Gastroesophageal sphincter (tissue), 3 donors: ENCODE measurements around the gene CAMKMT.

ENCODE experiments used
- CTCF ChIP-seq, 4 experiments: fragments of 200-600 bp in 2 of 4; fragments of 450-650 bp in 2 of 4; sonication (generic) in 1 of 4; IDR thresholded peaks; one replicate each; pipeline ENCODE4 v1.5.1; 2017 to 2019; ENCODE audit warnings: antibody characterized with exemption in 4 of 4, mild to moderate bottlenecking in 2 of 4, moderate library complexity in 2 of 4
- EP300 ChIP-seq: sonication (generic); formaldehyde crosslinking; IDR thresholded peaks from one replicate; pipeline ENCODE4 v1.6.1; 2017; ENCODE audit warnings: antibody characterized with exemption, mild to moderate bottlenecking
- POLR2A ChIP-seq, 2 donors: fragments of 450-650 bp; IDR thresholded peaks; one replicate each; pipeline ENCODE4 v1.6.1; 2017; ENCODE audit warnings: antibody characterized with exemption in 2 of 2, mild to moderate bottlenecking in 2 of 2, moderate library complexity in 1 of 2
- POLR2AphosphoS5 ChIP-seq: sonication (generic); formaldehyde crosslinking; IDR thresholded peaks from one replicate; pipeline ENCODE4 v1.6.1; 2017; ENCODE audit warnings: antibody characterized with exemption

- TF ChIP-seq CTCF (IDR thresholded peaks at IDR 0.05) (no peak), POLR2A (IDR thresholded peaks at IDR 0.05) (no peak), POLR2AphosphoS5 (no peak), EP300 (no peak)
These were observed 217.5 kb downstream of the CAMKMT start for GRCh38 chr2:44579115-44579836.
